Fibroblast of lung (primary cell): Measurements from ENCODE around the gene TJP3. TPM values are rescaled to one million over a fixed set of nuclear protein-coding genes. Genes with fewer than 3 reads are reported as not detected.

Experiments
- DNase-seq, 2 donors: peaks; one replicate each; pipeline versions ENCODE4 v3.0.0 to v3.0.0-alpha.2; 2010; ENCODE audit warnings: low read depth in 2 of 2
- H2AFZ ChIP-seq: 2 replicates; pipeline ENCODE4 v1.5.1; 2012; ENCODE audit warnings: low read length, control low read depth, inconsistent platforms
- H3K27ac ChIP-seq: 2 replicates; pipeline ENCODE4 v1.5.1; 2011; ENCODE audit warnings: low read length, control low read depth; ENCODE audit not compliant: insufficient read depth
- H3K27me3 ChIP-seq: 2 replicates; pipeline ENCODE4 v1.5.1; 2011; ENCODE audit warnings: mild to moderate bottlenecking, low read length; ENCODE audit not compliant: control insufficient read depth, insufficient read depth
- H3K36me3 ChIP-seq: 2 replicates; pipeline ENCODE4 v1.5.1; 2011; ENCODE audit warnings: low read length; ENCODE audit not compliant: control insufficient read depth, insufficient read depth
- H3K4me1 ChIP-seq: 2 replicates; pipeline ENCODE4 v1.5.1; 2011; ENCODE audit warnings: low read length; ENCODE audit not compliant: control insufficient read depth, insufficient read depth; ENCODE audit errors: extremely low read depth
- H3K4me2 ChIP-seq: 2 replicates; pipeline ENCODE4 v1.5.1; 2011; ENCODE audit warnings: low read length, control low read depth; ENCODE audit not compliant: insufficient read depth; ENCODE audit errors: extremely low read depth
- H3K4me3 ChIP-seq, 4 experiments: fragments of 200-600 bp in 1 of 4; sonication (generic) in 1 of 4; replicated peaks in 1 of 4; 2 replicates each; pipeline ENCODE4 v1.5.1; 2011 to 2016; ENCODE audit warnings: low read length in 4 of 4, low read depth in 3 of 4, mild to moderate bottlenecking in 3 of 4, control low read depth in 2 of 4, inconsistent platforms in 1 of 4, mixed read lengths in 1 of 4; ENCODE audit not compliant: insufficient read depth in 1 of 4; ENCODE audit errors: control extremely low read depth in 1 of 4
- H3K79me2 ChIP-seq: 2 replicates; pipeline ENCODE4 v1.5.1; 2012; ENCODE audit warnings: mild to moderate bottlenecking, low read length, inconsistent platforms; ENCODE audit not compliant: control insufficient read depth, insufficient read depth
- H3K9ac ChIP-seq: 2 replicates; pipeline ENCODE4 v1.5.1; 2011; ENCODE audit warnings: mild to moderate bottlenecking, low read length, control low read depth; ENCODE audit not compliant: insufficient read depth
- H3K9me3 ChIP-seq: 2 replicates; pipeline ENCODE4 v1.5.1; 2012; ENCODE audit warnings: low read depth, low read length; ENCODE audit not compliant: control insufficient read depth, insufficient read depth
- H4K20me1 ChIP-seq: 2 replicates; pipeline ENCODE4 v1.5.1; 2011; ENCODE audit warnings: low read length; ENCODE audit not compliant: control insufficient read depth, insufficient read depth; ENCODE audit errors: extremely low read depth
- CTCF ChIP-seq, 2 donors: IDR thresholded peaks in 1 of 2; conservative IDR thresholded peaks in 1 of 2; 1 replicate in 1 of 2; 2 replicates in 1 of 2; pipeline ENCODE4 v1.5.1; 2011 to 2012; ENCODE audit warnings: low read length in 2 of 2, control low read depth in 1 of 2, inconsistent platforms in 1 of 2, low read depth in 1 of 2, mild to moderate bottlenecking in 1 of 2
- EZH2 ChIP-seq: IDR thresholded peaks from 2 replicates; pipeline ENCODE4 v1.5.1; 2012; ENCODE audit warnings: low read length, control low read depth, mild to moderate bottlenecking; ENCODE audit errors: missing control alignments
- polyA plus RNA-seq, 2 donors: library from polyadenylated mRNA; depleted of rRNA in 1 of 2; stranded (reverse) in 1 of 2; unstranded in 1 of 2; fragments of >200 nt; gene quantifications; 2 replicates each; pipeline ENCODE4 v1.2.1, GENCODE V29; 2011 to 2012; ENCODE audit warnings: missing spikeins in 1 of 2
- total RNA-seq: library from RNA; depleted of rRNA; stranded (reverse); fragments of >200 nt; gene quantifications from 2 replicates; pipeline ENCODE4 v1.2.1, GENCODE V29; 2014

The TJP3 gene
- total and polyA plus RNA-seq, 2 donors (not counting 1 experiment from before 2014, with no cell fraction given), result not detected

GRCh38 chr19:3670796-3671679, 37.1 kb upstream of the TJP3 start:
- TF ChIP-seq CTCF (conservative IDR thresholded peaks at IDR 0.05 in 1 of 2, IDR thresholded peaks at IDR 0.05 in 1 of 2; ENCODE audit: low read depth in 1 of 2, low read length in 2 of 2) (no peak), EZH2 (no peak)
- Histone ChIP-seq H3K4me3 (peak overlapping the region in 1 of 4 experiments; percentile 49), H3K79me2 (peaks cover 2% of the 10 kb centered on the region), H3K9ac (peak overlapping the region; percentile 66), H3K4me1 (peaks cover 23% of the 10 kb centered on the region), H3K27me3 (no peaks in the 10 kb centered on the region), H3K36me3 (peaks cover 5% of the 10 kb centered on the region), H3K4me2 (peak overlapping the region; percentile 78), H2AFZ (no peak overlapping the region), H4K20me1 (no peaks in the 10 kb centered on the region), H3K9me3 (no peaks in the 10 kb centered on the region), H3K27ac (peak overlapping the region; percentile 95)
- peak; percentile 70 to 88 for DNase-seq

DNA sequence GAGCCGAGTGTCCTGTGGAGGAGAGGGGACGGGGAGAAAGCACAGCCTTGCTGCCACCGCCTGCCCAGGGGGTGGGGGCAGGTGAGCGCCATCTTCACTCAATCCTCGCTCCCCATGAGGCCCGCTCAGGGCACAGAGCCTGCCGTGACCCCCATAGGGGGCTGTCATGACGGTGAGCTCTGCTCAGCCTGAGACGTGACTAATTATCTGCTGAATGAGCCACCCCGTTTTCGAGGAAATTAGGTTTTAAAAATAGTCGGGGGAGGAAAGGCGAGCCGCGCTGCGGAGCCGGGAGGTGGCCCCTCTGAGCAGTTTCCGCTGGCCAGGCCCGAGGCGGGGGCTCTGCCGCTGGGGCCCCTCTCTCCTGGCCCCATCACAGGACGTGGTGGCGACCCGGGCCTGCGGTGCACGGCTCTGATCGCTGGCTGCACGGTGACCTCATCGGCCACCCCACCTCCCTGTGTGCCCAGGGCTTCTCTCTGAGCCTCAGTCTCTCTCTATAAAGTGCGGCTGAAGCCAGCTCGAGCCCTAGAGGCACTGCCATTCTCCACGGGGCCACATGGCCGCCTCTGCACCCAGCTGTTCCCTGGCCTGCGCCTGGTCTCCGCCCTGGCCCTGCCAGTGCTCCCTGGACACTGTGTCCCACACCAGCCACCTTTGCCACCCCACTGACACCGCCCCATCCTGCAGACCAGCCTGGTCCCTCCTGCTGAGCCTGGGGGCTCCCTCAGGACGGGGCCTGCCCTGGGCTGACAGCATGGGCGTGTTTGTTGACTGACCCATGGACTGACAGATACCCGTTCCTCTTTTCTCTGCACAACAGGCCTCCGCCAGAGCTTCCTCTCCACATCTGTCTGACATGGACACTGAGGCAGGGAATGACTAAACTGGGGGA, 36.3 kb upstream of the TJP3 start:
- TF ChIP-seq CTCF (conservative IDR thresholded peaks at IDR 0.05 in 1 of 2, IDR thresholded peaks at IDR 0.05 in 1 of 2; ENCODE audit: low read depth in 1 of 2, low read length in 2 of 2) (no peak), EZH2 (no peak)
- Histone ChIP-seq H2AFZ (no peak overlapping the region), H3K4me1 (peaks cover 23% of the 10 kb centered on the region), H3K27me3 (no peaks in the 10 kb centered on the region), H3K9me3 (no peaks in the 10 kb centered on the region), H3K9ac (peak overlapping the region; percentile 16), H3K79me2 (peaks cover 2% of the 10 kb centered on the region), H3K36me3 (peaks cover 3% of the 10 kb centered on the region), H4K20me1 (no peaks in the 10 kb centered on the region), H3K4me2 (peak overlapping the region; percentile 35), H3K27ac (peak overlapping the region; percentile 95), H3K4me3 (no peak overlapping the region)
- DNase-seq, result peak; percentile 25 to 42

- DNase-seq, result no peak
- no peak overlapping the region for H3K27ac ChIP-seq
- peaks cover 2% of the 10 kb centered on the region for H3K79me2 ChIP-seq
- no peaks in the 10 kb centered on the region for H4K20me1 ChIP-seq
- no peak overlapping the region for H3K4me3 ChIP-seq
- H3K4me1 ChIP-seq, result peaks cover 23% of the 10 kb centered on the region
- TF ChIP-seq CTCF (conservative IDR thresholded peaks at IDR 0.05 in 1 of 2, IDR thresholded peaks at IDR 0.05 in 1 of 2; ENCODE audit: low read depth in 1 of 2, low read length in 2 of 2), result no peak
- no peak for TF ChIP-seq EZH2
- H2AFZ ChIP-seq, result no peak overlapping the region
- H3K36me3 ChIP-seq, result peaks cover 3% of the 10 kb centered on the region
- no peak overlapping the region for H3K9ac ChIP-seq
- no peaks in the 10 kb centered on the region for H3K9me3 ChIP-seq
- H3K27me3 ChIP-seq, result no peaks in the 10 kb centered on the region
- no peak overlapping the region for H3K4me2 ChIP-seq
Measured at GRCh38 chr19:3672575-3672948, 35.6 kb upstream of the TJP3 start.
